NK-92 (cell line): ENCODE data around the gene SEZ6L2.
"Not testable (repeated sequence)": the region's sequence is repeated elsewhere in the genome, so short reads cannot be mapped to it uniquely, and the experiment has no call there.

Experiments used
- DNase-seq: peaks from one replicate; lab custom pipeline; 2025; ENCODE audit not compliant: unreplicated experiment; lab: John Stamatoyannopoulos, UW

The SEZ6L2 gene

GRCh38 chr16:29858149-29858849 is 41.1 kb downstream of the SEZ6L2 start:
- no peak for DNase-seq

GRCh38 chr16:29857133-29857760 is 42.1 kb downstream of the SEZ6L2 start:
- no peak for DNase-seq

GRCh38 chr16:29854520-29855100 is 44.7 kb downstream of the SEZ6L2 start:
- no peak for DNase-seq

GRCh38 chr16:29852654-29853053 is 46.7 kb downstream of the SEZ6L2 start:
- no peak for DNase-seq

- no peak for DNase-seq
Observed at GRCh38 chr16:29850998-29851397, 48.4 kb downstream of the SEZ6L2 start.

GRCh38 chr16:29849505-29849904 is 49.8 kb downstream of the SEZ6L2 start:
- no peak for DNase-seq

GRCh38 chr16:29848420-29849297 is 50.7 kb downstream of the SEZ6L2 start:
- no peak for DNase-seq

GRCh38 chr16:29845656-29846055 is 53.7 kb downstream of the SEZ6L2 start:
- DNase-seq = no peak

GRCh38 chr16:29844575-29845331 is 54.6 kb downstream of the SEZ6L2 start:
- DNase-seq = no peak

GRCh38 chr16:29843931-29844330 is 55.4 kb downstream of the SEZ6L2 start:
- DNase-seq = no peak

GRCh38 chr16:29842732-29843346 is 56.5 kb downstream of the SEZ6L2 start:
- DNase-seq = no peak

- no peak for DNase-seq
Observed at GRCh38 chr16:29841631-29842030, 57.7 kb downstream of the SEZ6L2 start.

GRCh38 chr16:29840240-29840639 is 59.1 kb downstream of the SEZ6L2 start:
- no peak for DNase-seq

GRCh38 chr16:29839822-29840221 is 59.5 kb downstream of the SEZ6L2 start:
- DNase-seq = no peak

- DNase-seq = no peak
Observed at GRCh38 chr16:29837841-29838240, 61.5 kb downstream of the SEZ6L2 start.

- DNase-seq = no peak
Observed at GRCh38 chr16:29836623-29837022, 62.7 kb downstream of the SEZ6L2 start.

- DNase-seq = no peak
Observed at GRCh38 chr16:29835926-29836325, 63.4 kb downstream of the SEZ6L2 start.

GRCh38 chr16:29834079-29834478 is 65.3 kb downstream of the SEZ6L2 start:
- no peak for DNase-seq

- DNase-seq = not testable (repeated sequence)
Observed at GRCh38 chr16:29833219-29833618, 66.1 kb downstream of the SEZ6L2 start.

- no peak for DNase-seq
Observed at GRCh38 chr16:29831490-29831889, 67.9 kb downstream of the SEZ6L2 start.
